GM18517 (cell line): ENCODE data around the gene CCDC13.

ENCODE experiments used
- ATAC-seq: cut with Tn5 transposase; IDR thresholded peaks from one replicate; pipeline ENCODE4 v1.9.1; 2021; ENCODE audit warnings: mild to moderate bottlenecking, moderate library complexity; ENCODE audit not compliant: unreplicated experiment

Gene CCDC13

GRCh38 chr3:42735615-42736014 is 37.4 kb downstream of the CCDC13 start:
- no peak for ATAC-seq

GRCh38 chr3:42735019-42735418 is 38.0 kb downstream of the CCDC13 start:
- no peak for ATAC-seq

- no peak for ATAC-seq
These were observed 38.7 kb downstream of the CCDC13 start for GRCh38 chr3:42734263-42734860.

- no peak for ATAC-seq
These were observed 39.4 kb downstream of the CCDC13 start for GRCh38 chr3:42733501-42734262.

- no peak for ATAC-seq
These were observed 40.1 kb downstream of the CCDC13 start for GRCh38 chr3:42732829-42733459.

GRCh38 chr3:42732196-42732828 is 40.7 kb downstream of the CCDC13 start:
- ATAC-seq = no peak

GRCh38 chr3:42731476-42732195 is 41.4 kb downstream of the CCDC13 start:
- no peak for ATAC-seq

GRCh38 chr3:42730706-42731420 is 42.2 kb downstream of the CCDC13 start:
- no peak for ATAC-seq

- no peak for ATAC-seq
These were observed 42.8 kb downstream of the CCDC13 start for GRCh38 chr3:42730294-42730693.

- ATAC-seq = no peak
These were observed 43.5 kb downstream of the CCDC13 start for GRCh38 chr3:42729404-42730145.

GRCh38 chr3:42728668-42729364 is 44.2 kb downstream of the CCDC13 start:
- ATAC-seq = no peak

GRCh38 chr3:42728056-42728455 is 45.0 kb downstream of the CCDC13 start:
- ATAC-seq = no peak

GRCh38 chr3:42725454-42725853 is 47.6 kb downstream of the CCDC13 start:
- no peak for ATAC-seq

GRCh38 chr3:42723219-42723618 is 49.8 kb downstream of the CCDC13 start:
- no peak for ATAC-seq
